HG03432 (cell line): ENCODE measurements around the gene UQCRQ.
A peak's percentile ranks its signal among the peaks of the same experiment; 100 is the strongest.

ENCODE experiments used
- ATAC-seq: cut with Tn5 transposase; IDR thresholded peaks from one replicate; pipeline ENCODE4 v1.9.1; 2021; ENCODE audit warnings: mild to moderate bottlenecking, moderate library complexity; ENCODE audit not compliant: unreplicated experiment

UQCRQ gene

DNA sequence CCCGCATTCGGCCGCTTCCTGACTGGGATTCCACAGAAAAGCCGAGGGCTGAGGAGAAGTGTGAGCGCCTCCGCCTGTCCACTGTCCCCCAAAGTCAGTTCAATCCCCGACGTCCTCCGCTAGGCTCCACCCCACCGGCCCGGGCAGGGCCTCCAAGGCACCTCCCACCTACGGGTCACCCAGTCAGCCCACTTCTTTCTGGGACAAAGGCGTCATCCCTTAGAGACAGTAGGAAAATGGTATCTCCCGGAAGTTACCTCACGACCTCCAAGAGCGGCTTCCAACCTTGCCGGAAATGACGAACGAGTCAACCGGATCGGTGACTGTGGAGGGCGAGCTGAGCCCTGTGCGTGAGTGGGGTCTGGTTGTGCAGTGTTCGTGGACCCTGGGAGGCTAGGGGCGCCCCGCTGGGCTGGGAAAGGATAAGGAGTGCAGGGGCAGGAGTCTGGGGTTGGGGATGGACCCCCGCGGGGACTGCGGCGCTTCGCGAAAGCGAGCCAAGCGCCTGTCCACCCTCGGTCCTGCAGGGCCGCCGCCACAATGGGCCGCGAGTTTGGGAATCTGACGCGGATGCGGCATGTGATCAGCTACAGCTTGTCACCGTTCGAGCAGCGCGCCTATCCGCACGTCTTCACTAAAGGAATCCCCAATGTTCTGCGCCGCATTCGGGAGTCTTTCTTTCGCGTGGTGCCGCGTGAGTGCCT is at the start of gene UQCRQ, which contains the start of gene GDF9:
Gene UQCRQ (plus strand): TSS at position 301 of the 704 bp plus-strand sequence. CDS start 240 bp downstream, at position 541.
Gene GDF9 (minus strand): TSS at position 128 of the 704 bp plus-strand sequence. CDS start 1,936 bp downstream, outside the sequence.
- peak; percentile 98 for ATAC-seq

DNA sequence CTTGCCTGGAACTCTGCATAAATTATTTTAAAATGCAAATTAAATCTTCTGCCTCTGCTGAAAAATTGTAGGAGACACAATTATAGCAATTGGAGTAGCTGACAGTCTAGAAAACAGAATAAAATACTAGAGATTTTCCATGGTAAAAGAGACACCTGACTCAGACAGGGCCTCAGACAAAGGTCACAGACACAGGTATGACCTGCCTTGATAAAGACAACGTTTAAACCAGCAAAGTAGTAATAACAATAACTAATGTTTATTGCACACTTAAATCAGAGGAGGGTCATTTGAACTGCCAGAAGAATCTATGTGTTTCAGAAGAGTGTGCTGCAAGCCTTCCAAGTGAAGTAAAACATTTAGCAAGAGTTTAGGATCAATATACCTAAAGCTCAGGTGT is 49.4 kb upstream of the UQCRQ start:
- no peak for ATAC-seq

GRCh38 chr5:132819468-132819867 is 47.0 kb upstream of the UQCRQ start:
- no peak for ATAC-seq

DNA sequence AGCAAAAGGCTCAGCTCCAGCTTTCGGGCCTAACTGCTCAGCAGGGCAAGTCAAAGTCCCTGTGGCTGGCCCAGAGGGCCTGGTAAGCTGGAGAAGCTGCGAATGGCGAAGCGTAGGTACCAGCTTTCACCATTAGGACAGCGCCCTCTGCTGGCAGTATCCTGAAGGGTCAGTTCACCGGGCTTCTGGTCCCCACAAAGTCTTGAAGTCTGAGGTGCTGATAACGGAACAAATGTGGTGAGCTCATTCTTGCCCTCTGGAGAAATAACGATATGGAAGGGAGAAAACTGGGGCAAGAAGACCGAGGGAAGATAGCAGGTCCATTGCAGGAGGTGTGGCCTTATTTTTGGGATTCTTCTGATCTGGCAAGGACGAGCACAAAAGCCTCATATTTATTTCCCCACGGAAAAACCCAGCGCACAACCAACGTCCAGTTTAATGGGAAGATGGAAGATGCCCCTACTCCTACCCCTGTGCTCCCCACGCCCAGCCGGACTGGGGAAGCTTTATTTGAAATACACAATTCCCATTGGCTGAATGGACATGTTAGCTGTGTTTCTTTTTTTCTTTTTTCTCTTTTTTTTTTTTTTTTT is 46.2 kb upstream of the UQCRQ start:
- ATAC-seq, result peak; percentile 72

GRCh38 chr5:132821350-132821749 is 45.1 kb upstream of the UQCRQ start:
- no peak for ATAC-seq

- no peak for ATAC-seq
Observed at GRCh38 chr5:132821791-132822190, 44.7 kb upstream of the UQCRQ start.

GRCh38 chr5:132822650-132823480 is 43.6 kb upstream of the UQCRQ start:
- no peak for ATAC-seq

- ATAC-seq, result no peak
Observed at GRCh38 chr5:132823481-132824050, 42.9 kb upstream of the UQCRQ start.

DNA sequence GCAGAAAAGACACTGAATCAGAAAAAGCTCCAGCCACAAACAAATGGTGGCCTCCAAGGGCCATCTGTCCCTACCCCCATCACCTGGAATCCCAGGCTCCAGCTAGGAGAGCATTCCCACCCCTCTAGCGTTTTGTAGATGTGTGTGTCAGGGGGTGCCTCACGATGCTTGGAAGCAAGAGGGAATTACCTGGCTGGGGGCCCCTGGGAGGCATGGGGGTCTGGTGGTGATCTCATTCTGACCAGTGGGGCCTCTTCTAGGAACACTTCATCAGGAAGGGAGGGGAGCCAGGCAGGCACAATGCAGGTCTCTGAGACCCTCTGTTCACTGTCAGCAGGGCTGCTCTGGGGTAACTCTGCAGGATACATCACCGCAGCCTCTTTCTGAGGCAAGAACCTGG is 42.0 kb upstream of the UQCRQ start:
- no peak for ATAC-seq

DNA sequence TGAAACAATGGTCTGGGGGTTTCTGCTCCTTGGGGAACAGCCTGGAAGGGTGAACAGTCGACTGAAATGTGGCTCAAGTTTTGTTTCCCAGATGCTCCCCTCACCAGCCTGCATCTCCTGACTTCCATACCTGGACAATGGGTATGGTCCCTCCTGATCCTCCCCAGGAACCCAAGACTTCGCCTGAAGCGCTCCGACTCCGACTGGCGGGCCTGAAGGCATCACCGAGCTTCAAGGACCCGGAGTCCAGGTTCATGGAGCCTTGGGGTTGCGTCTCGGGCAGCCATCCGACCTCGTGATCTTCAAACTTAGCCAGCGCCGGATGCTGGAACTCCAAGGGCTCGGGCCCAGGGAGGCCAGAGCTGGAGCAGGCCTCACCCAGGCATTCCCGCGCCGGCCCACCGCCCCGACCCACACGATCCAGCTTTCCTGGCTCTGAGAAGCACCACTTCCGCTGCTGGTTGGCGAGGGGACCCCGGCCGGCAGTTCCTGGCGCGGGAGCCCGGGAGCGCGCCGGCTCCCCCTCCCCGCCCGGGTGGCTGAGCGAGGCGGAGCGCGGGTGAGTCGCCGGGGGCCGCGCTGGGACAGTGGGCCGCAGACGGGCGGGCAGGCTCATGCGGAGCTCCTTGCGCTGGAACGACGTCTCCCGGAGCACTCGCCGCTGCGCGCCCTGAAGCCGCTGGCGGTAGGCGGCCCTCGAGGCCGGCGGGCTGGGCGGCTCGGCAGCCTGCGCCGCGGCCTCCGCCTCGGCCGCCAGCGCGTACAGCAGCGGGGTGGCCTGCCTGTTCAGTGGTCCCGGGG is 41.2 kb upstream of the UQCRQ start:
- ATAC-seq, result no peak

DNA sequence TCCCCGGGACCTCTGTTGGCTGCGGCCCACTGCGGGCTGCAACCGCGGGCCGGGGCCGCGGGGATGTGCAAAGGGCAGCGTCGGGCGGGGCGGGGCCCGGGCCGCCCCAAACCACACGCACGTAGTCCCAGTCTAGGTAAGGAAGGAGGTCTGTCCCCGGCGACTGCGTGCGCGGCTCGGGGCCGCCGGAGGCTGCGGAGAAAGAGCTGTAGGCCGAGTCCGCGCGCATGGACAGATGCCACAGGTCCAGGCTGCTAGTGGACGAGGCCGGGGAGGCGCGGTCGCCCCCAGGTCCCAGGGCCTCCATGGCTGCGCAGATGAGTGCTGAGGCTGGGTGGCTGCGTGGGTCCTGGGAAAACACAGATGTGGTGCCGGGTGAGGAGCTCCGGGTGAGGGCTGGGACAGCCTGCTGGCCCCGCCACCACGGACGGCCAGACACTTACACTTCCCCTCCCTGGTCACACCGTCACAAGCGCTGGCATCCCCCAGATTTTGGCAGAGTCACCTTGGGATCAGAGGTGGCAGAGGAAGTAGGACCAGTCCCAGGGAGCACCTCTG is 40.5 kb upstream of the UQCRQ start:
- no peak for ATAC-seq

DNA sequence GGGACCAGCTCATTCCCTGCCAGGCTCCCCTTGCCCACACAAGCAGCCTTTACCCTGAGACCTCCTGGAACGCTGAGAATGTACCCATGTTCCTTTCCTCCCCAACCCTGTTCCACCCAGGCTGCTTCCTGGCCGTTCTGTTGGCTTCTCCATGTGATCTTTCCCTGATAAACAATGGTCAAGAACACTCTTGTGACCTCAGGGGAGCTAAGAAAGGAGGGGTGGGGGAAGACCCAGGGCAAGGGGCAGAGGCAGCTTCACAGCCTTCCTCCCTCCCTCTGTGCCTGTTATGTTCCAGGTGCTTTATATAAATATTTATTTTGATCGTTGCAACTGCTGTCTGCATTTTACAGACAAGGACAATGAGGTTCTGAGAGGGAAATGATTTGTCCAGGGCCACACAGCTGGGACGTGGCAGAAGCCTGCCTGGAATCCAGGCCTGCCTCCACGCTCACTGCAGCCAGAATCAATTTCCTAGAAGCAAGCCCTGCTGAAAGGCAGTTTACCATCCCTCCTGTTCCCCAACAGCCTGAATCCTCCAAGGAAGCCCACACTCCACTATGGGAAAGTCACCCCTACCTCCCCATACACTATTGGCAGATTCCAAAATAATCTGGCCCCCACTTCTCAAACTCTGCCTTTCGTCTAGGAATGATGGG is 39.9 kb upstream of the UQCRQ start:
- no peak for ATAC-seq

- ATAC-seq, result no peak
Observed at GRCh38 chr5:132827943-132828673, 38.3 kb upstream of the UQCRQ start.

GRCh38 chr5:132828846-132829494 is 37.5 kb upstream of the UQCRQ start:
- ATAC-seq, result no peak

DNA sequence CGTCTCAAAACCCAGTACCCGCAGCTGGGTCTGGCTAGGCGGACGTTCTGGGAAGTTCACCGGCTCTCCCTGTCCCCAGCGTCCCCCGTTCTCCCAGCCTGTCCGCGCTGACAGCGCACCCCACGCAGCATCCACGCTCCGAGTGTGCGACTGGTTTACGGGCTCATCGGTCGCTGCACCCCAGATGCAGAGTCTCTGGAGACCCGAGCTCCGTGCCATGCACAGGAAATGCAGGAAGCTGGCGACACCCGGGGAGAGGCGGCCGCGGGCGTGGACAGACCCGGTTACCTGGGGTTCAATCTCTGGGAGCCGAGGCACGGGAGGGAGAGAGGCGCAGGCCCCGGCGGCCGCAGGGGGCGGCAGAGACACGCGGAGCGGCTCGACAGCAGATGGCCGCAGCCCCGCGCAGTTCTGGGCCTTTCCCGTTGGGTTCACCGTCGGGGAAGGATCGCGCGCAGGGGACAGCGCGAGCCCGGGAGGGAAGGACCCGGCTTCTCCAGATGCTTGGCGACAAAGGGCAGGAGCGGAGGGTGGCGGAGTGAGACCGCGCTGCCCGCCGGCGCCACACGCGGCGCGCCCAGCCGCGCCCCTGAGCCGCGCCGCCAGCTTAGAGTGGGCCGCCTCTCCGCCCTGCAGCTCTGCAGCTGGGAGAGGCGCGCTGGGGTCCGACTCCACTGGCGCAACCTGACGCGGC is 36.6 kb upstream of the UQCRQ start:
- ATAC-seq, result peak; percentile 82

DNA sequence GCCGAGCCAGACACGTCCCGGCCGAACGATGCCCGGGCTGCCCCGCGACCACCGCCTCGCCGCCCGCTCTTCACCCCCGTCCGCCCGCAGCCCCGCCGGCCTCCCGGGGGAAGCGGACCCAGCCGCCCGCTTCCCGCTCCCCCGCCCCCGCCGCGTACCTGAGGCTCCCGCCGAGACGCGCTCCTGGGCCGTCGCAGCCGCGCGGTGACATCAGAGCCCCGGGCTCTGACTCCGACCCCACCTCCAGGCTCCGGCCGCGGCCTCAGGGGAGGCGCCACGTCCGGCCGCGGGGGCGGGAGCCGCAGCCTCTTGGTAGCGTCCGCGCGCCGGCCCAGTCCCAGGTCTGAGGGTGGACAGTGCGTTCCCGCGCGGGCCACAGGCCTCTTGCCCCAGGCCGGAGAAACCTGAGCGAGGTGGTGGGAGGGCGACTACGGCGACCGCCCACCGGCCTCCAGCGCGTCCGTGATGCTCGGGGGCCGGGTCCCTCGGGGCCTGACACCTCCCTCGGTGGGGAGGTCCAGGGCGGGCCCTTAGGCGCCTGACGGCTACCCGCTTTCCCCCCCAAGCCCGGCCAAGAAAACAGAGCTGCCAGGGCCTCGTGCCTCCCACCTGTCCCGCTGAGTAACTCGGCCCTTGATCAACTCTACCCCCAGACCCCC is 35.9 kb upstream of the UQCRQ start, which contains the start of gene SHROOM1:
Gene SHROOM1 (minus strand): TSS at position 212 of the 659 bp plus-strand sequence. CDS start 4,507 bp downstream, outside the sequence.
- ATAC-seq, result peak; percentile 82
